ENCODE data around the gene ZNF304. TPM values are rescaled to one million over a fixed set of nuclear protein-coding genes. Genes with fewer than 3 reads are reported as not detected.

Gene ZNF304
- total and polyA plus RNA-seq, 2 of the 13 experiments (the other 11 are each of a cell fraction or from before 2014, with no cell fraction given), result 3.4 to 8.0 TPM

GRCh38 chr19:57362997-57363687 is 12.1 kb downstream of the ZNF304 start, which contains the start of the genes TRAPPC2B and ZNF547 (continued):
- TF ChIP-seq, protein P1, sequence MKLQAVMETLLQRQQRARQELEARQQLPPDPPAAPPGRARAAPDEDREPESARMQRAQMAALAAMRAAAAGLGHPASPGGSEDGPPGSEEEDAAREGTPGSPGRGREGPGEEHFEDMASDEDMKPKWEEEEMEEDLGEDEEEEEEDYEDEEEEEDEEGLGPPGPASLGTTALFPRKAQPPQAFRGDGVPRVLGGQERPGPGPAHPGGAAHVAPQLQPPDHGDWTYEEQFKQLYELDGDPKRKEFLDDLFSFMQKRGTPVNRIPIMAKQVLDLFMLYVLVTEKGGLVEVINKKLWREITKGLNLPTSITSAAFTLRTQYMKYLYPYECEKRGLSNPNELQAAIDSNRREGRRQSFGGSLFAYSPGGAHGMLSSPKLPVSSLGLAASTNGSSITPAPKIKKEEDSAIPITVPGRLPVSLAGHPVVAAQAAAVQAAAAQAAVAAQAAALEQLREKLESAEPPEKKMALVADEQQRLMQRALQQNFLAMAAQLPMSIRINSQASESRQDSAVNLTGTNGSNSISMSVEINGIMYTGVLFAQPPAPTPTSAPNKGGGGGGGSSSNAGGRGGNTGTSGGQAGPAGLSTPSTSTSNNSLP (IDR thresholded peaks at IDR 0.05; ENCODE audit: low read depth, low read length), result no peak
- TF ChIP-seq RAD21 (CRISPR knock-in tag; IDR thresholded peaks at IDR 0.05) (no peak), MTF2 (CRISPR knock-in tag; IDR thresholded peaks at IDR 0.05; ENCODE audit: borderline replicate concordance) (no peak), SKIL (CRISPR knock-in tag; IDR thresholded peaks at IDR 0.05; ENCODE audit: borderline replicate concordance) (no peak), RFXAP (CRISPR knock-in tag; IDR thresholded peaks at IDR 0.05; ENCODE audit: borderline replicate concordance) (peak; percentile 25; the same call in 1 of the 2 replicates), PBX3 (CRISPR knock-in tag; IDR thresholded peaks at IDR 0.05; ENCODE audit: borderline replicate concordance) (no peak), ZNF547 (CRISPR knock-in tag; IDR thresholded peaks at IDR 0.05) (peak; percentile 48), PHB2 (IDR thresholded peaks at IDR 0.05; ENCODE audit: partially characterized antibody) (no peak), NFE2 (CRISPR knock-in tag; IDR thresholded peaks at IDR 0.05) (no peak), MAX (IDR thresholded peaks at IDR 0.05) (peak; percentile 74), ZNF10 (CRISPR knock-in tag; IDR thresholded peaks at IDR 0.05; ENCODE audit: borderline replicate concordance, low read depth) (no peak), ZNF18 (CRISPR knock-in tag; IDR thresholded peaks at IDR 0.05; ENCODE audit: insufficient replicate concordance) (no peak), ZNF800 (CRISPR knock-in tag; IDR thresholded peaks at IDR 0.05) (no peak)
- TF ChIP-seq, protein P2, sequence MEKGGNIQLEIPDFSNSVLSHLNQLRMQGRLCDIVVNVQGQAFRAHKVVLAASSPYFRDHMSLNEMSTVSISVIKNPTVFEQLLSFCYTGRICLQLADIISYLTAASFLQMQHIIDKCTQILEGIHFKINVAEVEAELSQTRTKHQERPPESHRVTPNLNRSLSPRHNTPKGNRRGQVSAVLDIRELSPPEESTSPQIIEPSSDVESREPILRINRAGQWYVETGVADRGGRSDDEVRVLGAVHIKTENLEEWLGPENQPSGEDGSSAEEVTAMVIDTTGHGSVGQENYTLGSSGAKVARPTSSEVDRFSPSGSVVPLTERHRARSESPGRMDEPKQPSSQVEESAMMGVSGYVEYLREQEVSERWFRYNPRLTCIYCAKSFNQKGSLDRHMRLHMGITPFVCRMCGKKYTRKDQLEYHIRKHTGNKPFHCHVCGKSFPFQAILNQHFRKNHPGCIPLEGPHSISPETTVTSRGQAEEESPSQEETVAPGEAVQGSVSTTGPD (CRISPR knock-in tag; IDR thresholded peaks at IDR 0.05), result peak; percentile 90
- TF ChIP-seq, protein P3, sequence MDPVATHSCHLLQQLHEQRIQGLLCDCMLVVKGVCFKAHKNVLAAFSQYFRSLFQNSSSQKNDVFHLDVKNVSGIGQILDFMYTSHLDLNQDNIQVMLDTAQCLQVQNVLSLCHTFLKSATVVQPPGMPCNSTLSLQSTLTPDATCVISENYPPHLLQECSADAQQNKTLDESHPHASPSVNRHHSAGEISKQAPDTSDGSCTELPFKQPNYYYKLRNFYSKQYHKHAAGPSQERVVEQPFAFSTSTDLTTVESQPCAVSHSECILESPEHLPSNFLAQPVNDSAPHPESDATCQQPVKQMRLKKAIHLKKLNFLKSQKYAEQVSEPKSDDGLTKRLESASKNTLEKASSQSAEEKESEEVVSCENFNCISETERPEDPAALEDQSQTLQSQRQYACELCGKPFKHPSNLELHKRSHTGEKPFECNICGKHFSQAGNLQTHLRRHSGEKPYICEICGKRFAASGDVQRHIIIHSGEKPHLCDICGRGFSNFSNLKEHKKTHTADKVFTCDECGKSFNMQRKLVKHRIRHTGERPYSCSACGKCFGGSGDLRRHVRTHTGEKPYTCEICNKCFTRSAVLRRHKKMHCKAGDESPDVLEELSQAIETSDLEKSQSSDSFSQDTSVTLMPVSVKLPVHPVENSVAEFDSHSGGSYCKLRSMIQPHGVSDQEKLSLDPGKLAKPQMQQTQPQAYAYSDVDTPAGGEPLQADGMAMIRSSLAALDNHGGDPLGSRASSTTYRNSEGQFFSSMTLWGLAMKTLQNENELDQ (CRISPR knock-in tag; IDR thresholded peaks at IDR 0.05; ENCODE audit: borderline replicate concordance), result no peak

All from HepG2 (cell line).